NCI-H2081 treated with DMSO at 0.1 percent for 48 hours (cell line): ENCODE results near the gene TRPM2.
"Not testable (repeated sequence)": the region's sequence is repeated elsewhere in the genome, so short reads cannot be mapped to it uniquely, and the experiment has no call there.

Experiments
- DNase-seq: peaks from one replicate; lab custom pipeline; 2025; lab: John Stamatoyannopoulos, UW

The TRPM2 gene

GRCh38 chr21:44354775-44355771, 1.7 kb downstream of the TRPM2 start:
- DNase-seq, result no peak

GRCh38 chr21:44356160-44356559, 2.7 kb downstream of the TRPM2 start:
- DNase-seq, result no peak

GRCh38 chr21:44356636-44357035, 3.2 kb downstream of the TRPM2 start:
- DNase-seq, result no peak

- no peak for DNase-seq
Observed at GRCh38 chr21:44357064-44357837, 3.8 kb downstream of the TRPM2 start.

- no peak for DNase-seq
Observed at GRCh38 chr21:44359396-44359795, 6.0 kb downstream of the TRPM2 start.

- no peak for DNase-seq
Observed at GRCh38 chr21:44360159-44360558, 6.7 kb downstream of the TRPM2 start.

GRCh38 chr21:44361903-44362302, 8.5 kb downstream of the TRPM2 start:
- not testable (repeated sequence) for DNase-seq

GRCh38 chr21:44363278-44363677, 9.9 kb downstream of the TRPM2 start:
- no peak for DNase-seq

GRCh38 chr21:44364151-44365053, 11.0 kb downstream of the TRPM2 start:
- no peak for DNase-seq

GRCh38 chr21:44365251-44365966, 12.0 kb downstream of the TRPM2 start:
- DNase-seq, result no peak

GRCh38 chr21:44365967-44366585, 12.7 kb downstream of the TRPM2 start:
- no peak for DNase-seq

- DNase-seq, result no peak
Observed at GRCh38 chr21:44366586-44367211, 13.3 kb downstream of the TRPM2 start.

- DNase-seq, result no peak
Observed at GRCh38 chr21:44368711-44369446, 15.5 kb downstream of the TRPM2 start.

- DNase-seq, result no peak
Observed at GRCh38 chr21:44370027-44370735, 16.8 kb downstream of the TRPM2 start.

- no peak for DNase-seq
Observed at GRCh38 chr21:44370786-44371410, 17.5 kb downstream of the TRPM2 start.

GRCh38 chr21:44371596-44371995, 18.2 kb downstream of the TRPM2 start:
- DNase-seq, result no peak

GRCh38 chr21:44372616-44373015, 19.2 kb downstream of the TRPM2 start:
- DNase-seq, result no peak

- no peak for DNase-seq
Observed at GRCh38 chr21:44374601-44375280, 21.3 kb downstream of the TRPM2 start.
